SW 1271 (cell line): ENCODE measurements around the gene SART3.
"Not testable (repeated sequence)": the region's sequence is repeated elsewhere in the genome, so short reads cannot be mapped to it uniquely, and the experiment has no call there.

Experiments used
- DNase-seq, 2 experiments: peaks; one replicate each; lab custom pipeline; 2025; lab: John Stamatoyannopoulos, UW

Gene SART3

GRCh38 chr12:108563136-108563803, 2.3 kb upstream of the SART3 start:
- peak; percentile 67 to 89 for DNase-seq

DNA sequence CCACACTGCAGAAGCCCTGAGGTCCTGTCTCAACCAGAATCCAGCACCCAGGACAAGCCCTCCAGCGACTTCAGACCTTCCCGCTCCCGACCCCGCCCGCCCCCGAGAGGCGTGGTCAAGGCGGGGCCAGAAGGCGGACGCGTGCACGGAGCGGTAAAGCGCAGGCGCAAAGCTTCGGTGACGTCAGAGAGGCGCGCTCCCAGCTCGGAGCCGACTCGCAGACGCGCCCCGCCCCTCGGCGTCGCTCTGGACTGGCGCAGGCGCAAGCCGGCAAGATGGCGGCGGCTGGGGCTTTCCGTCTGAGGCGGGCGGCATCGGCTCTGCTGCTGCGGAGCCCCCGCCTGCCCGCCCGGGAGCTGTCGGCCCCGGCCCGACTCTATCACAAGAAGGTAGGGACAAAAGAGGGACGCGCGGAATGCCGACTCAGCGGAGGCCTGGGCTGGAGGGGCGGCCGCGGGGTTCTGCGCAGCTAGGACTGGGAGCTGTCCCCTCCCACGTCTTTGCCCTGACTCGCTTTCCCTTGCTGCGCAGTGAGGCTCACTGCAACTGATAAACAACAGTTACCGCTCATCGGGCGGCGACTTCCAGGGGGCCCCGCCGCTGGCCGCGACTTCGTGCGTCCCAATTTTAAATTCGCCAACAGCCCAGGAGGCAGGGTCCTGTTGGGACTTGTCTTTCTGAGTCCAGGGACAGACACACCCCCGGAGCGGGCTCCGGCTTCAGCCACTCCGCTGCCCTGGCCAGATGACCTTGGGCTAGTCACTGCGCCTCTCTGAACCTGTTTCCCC, 1.6 kb upstream of the SART3 start, which contains the start of gene ISCU:
Gene ISCU (plus strand): TSS at position 249 of the 788 bp plus-strand sequence. CDS start 27 bp downstream, at position 276.
- peak; percentile 89 to 93 for DNase-seq

- peak in 1 of 2 experiments; percentile 59 for DNase-seq
Observed at GRCh38 chr12:108561852-108562347, 927 bp upstream of the SART3 start.

DNA sequence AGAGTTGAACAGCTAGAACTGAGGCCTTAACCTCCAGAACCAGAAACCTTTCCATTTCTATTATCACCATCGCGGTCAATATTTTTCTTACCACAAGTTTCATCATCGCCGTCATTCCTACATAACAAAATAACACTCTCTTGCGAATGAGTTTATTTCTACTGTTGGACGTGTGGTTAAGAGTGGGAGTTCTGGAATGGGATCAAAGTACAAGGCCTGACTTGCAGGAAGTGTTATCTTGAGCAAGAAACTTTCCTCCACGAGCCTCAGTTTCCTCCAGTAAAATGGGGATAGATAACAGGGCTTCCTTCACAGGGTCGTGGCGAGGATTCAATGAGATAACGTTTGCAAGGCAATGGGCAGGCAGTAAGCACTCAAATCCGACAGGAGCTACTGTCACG, 652 bp downstream of the SART3 start:
- no peak for DNase-seq

DNA sequence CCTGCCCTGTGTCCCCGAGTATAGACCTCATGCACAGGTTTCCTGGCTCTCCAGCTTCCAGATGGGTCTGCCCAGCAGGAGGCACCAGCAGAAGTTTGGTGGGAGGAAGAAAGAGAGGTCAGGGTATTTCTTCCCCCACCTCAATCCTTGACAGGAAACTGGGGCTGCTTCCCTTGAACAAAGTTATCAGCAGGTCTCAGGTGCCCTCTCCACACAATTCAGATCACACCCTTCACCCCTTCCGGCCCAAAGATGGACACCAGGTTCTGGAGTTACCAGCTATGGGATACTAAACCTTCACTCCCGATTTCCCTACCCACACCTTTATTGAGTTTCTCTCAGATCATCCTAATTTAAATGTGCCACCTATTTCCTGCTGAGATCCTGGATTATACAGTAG, 1.2 kb downstream of the SART3 start:
- DNase-seq = no peak

DNA sequence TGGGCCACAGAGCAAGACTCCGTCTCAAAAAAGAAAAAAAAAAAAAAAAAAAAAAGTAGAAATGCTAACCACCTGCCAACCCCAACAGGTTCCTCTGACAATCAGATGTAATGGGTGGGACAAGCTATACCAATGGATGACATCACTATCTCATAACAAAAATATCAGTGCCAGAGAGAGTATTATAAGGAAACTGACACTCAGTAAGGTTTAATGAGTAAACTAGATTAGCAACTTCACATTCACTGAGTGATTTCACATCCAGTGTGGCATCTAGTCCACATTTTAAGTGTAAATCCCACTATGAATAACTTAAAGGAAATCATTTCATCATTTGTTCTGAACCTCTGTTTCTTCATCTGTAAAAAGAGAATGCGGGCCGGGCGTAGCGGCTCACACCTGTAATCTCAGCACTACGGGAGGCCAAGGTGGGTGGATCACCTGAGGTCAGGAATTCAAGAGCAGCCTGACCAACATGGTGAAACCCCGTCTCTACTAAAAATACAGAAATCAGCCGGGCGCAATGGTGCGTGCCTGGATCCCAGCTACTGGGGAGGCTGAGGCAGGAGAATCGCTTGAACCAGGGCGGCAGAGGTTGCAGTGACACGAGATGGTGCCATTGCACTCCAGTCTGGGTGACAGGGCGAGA, 1.8 kb downstream of the SART3 start:
- DNase-seq = no peak

DNA sequence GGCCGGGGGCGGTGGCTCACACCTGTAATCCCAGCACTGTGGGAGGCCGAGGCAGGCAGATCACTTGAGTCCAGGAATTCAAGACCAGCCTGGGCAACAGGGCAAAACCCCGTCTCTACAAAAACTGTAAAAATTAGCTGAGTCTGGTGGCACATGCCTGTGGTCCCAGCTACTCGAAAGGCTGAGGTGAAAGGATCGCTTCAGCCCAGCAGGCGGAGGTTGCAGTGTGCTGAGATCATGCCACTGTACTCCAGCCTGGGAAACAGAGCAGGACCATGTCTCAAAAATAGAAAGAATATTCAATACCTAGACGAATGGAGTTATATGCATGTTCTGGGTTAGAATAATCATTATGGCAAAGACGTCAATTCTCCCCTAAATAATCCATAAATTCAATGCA, 5.6 kb downstream of the SART3 start:
- not testable (repeated sequence) for DNase-seq

DNA sequence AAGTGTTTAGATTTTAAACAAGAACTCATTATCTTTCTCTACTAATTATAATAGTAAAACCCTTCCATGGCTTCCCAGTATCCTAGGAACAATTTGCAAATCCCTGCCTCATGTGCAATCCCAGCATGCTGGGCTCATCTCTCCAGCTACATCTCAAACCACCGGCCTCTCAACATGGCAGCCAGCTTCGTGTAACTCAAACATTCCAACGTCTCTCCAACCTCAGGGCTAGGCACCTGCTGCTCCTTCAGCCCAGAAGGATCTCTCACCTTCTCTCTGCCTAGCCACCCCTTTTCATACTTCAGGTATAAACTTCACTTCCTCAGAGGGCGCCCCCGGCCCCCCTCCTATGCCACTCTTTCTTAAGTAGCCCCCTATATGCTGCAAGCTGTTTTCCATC, 7.2 kb downstream of the SART3 start:
- no peak for DNase-seq

DNA sequence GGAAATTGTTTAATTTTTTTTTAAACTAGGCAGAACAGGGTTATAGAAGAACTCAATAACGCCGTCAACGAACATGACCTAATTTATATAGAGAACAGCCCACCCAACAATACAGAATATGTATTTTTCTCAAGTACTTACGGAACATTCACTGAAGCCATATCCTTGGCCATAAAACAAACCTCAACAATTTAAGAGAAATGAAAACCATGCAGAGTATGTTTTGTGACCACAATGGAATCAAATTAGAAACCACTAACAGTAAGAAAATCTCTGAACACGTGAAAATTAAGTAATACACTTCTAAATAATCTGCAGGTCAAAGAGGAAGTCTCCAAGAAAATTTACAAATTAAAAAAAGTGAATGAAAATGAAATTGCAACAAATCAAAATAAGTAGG, 9.4 kb downstream of the SART3 start:
- DNase-seq = no peak

- DNase-seq = no peak
Observed at GRCh38 chr12:108548954-108549521, 11.9 kb downstream of the SART3 start.

DNA sequence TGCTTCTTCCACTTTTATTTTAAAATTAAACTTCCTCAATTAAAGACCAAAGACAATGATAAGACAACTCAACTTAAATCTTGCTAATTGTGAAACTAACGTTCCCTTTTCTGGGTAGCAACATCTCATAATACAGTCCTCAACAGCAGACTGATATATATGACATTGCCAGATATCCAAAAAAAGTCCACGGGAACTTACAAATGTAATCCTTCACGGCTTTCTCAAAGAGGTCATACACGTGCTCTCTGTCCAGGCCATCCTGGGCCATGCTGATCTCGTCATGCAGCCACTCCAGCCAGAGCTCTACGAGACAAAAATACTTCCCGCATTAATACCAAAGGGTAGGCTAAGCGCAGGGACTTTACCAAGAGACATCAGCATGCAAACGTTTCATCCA, 13.3 kb downstream of the SART3 start:
- DNase-seq = no peak

- DNase-seq = no peak
Observed at GRCh38 chr12:108543652-108544051, 17.3 kb downstream of the SART3 start.

GRCh38 chr12:108542320-108542719, 18.7 kb downstream of the SART3 start:
- DNase-seq = no peak

DNA sequence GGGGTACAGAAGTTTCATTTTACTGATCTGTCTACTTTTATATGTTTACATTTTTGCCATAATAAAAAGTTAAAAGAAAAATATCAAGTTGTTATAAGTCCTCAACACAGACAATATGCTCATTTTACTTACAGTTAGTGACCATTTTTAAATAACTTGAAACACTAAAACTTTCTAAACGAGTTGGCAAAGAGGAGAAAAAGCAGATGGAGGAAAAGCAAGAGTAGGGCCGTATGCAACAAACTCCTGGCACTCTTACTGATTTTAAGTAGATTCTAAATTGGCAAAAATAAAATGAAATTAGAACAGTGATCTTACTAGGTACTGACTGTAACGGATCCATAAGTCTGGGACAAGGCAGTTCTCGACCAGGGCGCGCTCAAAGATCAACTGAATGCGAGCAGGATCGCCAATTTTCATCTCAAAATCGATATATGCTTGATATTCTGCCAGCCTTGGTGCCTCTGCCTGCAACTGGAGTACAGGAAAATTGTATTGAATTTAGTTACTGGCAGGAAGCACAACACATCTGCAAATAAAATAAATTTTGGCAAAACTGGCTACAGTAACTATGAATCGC, 22.3 kb downstream of the SART3 start:
- no peak for DNase-seq

DNA sequence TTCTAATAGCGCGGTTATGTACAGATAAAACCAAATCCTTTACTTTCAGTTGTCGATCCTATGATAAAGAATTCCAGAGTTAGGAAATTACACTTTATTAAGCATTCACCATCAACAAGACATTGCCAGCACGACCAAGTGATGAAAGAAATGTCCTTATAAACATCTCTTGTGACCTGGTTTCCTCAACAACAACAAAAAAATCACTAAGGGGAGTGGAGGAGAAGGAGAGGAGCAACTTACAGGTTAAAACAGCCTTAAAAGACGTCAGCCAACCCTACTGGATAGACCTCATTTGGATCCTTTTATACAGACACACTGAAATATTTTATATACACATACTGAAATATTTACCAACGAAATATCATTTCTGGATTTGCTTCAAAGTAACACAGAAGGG, 22.8 kb downstream of the SART3 start:
- DNase-seq = no peak

GRCh38 chr12:108531929-108532848, 28.8 kb downstream of the SART3 start:
- DNase-seq = no peak

DNA sequence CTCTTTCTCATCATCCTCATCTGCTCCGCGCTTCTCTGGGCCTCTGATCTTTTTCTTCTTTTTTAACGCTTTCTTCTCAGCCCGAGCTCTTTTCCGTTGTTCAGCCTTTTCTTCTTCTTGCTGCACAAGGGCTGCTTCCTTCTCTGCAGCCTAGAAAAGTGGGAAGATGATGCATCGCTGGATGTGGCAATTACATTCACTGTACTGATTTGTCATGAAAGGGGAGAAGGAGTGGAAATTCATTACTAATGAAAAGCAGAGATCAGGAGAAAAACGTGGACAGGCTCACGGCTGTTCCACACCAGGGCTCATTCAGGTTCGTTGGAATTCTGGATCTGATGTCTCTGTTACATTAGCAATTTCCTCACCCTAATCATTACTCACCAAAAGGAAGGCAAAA, 30.8 kb downstream of the SART3 start:
- no peak for DNase-seq

GRCh38 chr12:108527166-108527496, 33.8 kb downstream of the SART3 start:
- no peak for DNase-seq

DNA sequence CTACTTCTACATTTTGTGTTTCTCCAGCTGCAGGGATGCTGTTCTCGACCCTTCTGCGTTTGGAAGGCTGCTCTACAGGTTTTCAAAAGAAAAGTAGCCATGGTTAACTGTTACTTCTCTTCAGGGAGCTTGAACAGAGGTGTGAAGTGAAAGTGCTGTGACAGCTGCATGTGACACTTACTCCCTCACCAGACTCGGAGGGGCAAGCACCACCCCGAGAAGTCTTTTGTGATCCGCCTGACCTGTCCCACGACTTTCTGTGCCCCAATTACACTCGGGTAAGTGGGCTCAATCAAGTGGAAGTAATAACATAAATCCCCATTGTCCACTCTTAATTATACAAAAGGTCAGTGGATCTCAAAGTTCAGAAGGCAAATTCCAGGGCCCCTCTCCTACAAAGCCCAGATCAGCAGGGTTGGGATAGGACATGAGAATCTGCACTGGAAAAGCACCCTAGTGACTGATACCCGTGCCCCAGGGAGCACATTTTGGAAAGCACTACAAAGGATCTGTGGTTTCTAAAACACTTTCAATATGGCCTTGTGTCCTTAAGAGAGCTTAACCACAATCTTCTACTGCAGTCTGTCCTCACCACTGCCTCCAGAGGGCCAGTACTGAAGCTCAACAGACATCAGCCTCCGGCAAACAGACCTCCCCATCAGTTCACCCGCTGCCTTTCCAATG, 34.3 kb downstream of the SART3 start:
- DNase-seq = no peak

- no peak for DNase-seq
Observed at GRCh38 chr12:108525681-108526080, 35.3 kb downstream of the SART3 start.

GRCh38 chr12:108523365-108523764, 37.6 kb downstream of the SART3 start:
- DNase-seq = no peak
